Thoracic aorta (tissue), 2 donors: Measurements from ENCODE around the gene WWTR1. TPM values are rescaled to one million over a fixed set of nuclear protein-coding genes. Genes with fewer than 3 reads are reported as not detected.

ENCODE experiments used
- ATAC-seq: fragments of 150-250 bp; one replicate; pipeline ENCODE4 v1.8.0; 2017; ENCODE audit warnings: low read depth; ENCODE audit not compliant: insufficient number of reproducible peaks, low FRiP score
- DNase-seq: peaks from one replicate; pipeline ENCODE4 v3.0.0-alpha.2; 2020; ENCODE audit warnings: low spot score
- H3K27ac ChIP-seq, 2 donors: fragments of 200-600 bp; sonication (generic); 1 replicate in 1 of 2; 2 replicates in 1 of 2; pipeline ENCODE4 v1.5.1; 2016; ENCODE audit warnings: mild to moderate bottlenecking in 2 of 2, moderate library complexity in 2 of 2
- H3K27me3 ChIP-seq: fragments of 200-600 bp; sonication (generic); replicated peaks from 2 replicates; pipeline ENCODE4 v1.6.0; 2016; ENCODE audit warnings: mild to moderate bottlenecking; ENCODE audit not compliant: insufficient read depth
- H3K36me3 ChIP-seq: fragments of 200-600 bp; sonication (generic); one replicate; pipeline ENCODE4 v1.5.1; 2016
- H3K4me1 ChIP-seq, 2 donors: fragments of 200-600 bp; sonication (generic); 1 replicate in 1 of 2; 2 replicates in 1 of 2; pipeline versions ENCODE4 v1.5.1 to v1.6.0; 2016; ENCODE audit warnings: low read depth in 2 of 2, mild to moderate bottlenecking in 1 of 2; ENCODE audit not compliant: control insufficient read depth in 1 of 2
- H3K4me3 ChIP-seq: fragments of 200-600 bp; sonication (generic); 2 replicates; pipeline ENCODE4 v1.5.1; 2016; ENCODE audit warnings: mild to moderate bottlenecking
- H3K9me3 ChIP-seq: fragments of 200-600 bp; sonication (generic); 2 replicates; pipeline ENCODE4 v1.5.1; 2016
- total RNA-seq, 2 donors: library from RNA; depleted of rRNA; stranded (reverse); fragments of >200 nt; gene quantifications; one replicate each; pipeline versions ENCODE4 v1.1.0 to v1.2.3, GENCODE V29; 2016
- TF ChIP-seq, protein P1 (sequence below): fragments of 200-600 bp; sonication (generic); IDR thresholded peaks from one replicate; pipeline ENCODE4 v1.5.1; 2019; ENCODE audit warnings: antibody characterized with exemption

Gene WWTR1
- total RNA-seq, 2 donors from 2014 or later: 135 to 243 TPM

DNA sequence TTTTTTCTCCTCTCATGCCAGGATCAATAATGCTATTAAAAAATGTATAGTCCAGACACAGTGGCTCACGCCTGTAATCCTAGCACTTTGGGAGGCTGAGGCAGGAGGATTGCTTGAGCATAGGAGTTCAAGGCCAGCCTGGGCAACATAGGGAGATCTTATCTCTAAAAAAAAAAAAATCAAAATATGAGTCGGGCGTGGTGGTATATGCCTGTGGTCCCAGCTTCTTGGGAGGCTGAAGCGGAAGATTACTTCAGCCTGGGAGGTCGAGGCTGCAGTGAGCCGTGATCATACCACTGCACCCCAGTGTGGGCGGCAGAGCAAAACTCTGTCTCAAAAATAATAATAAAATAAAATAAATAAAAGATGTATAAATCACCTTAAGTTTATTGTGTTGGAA, 75.4 kb downstream of the WWTR1 start:
- DNase-seq (no peak), ATAC-seq (no peak)
- TF ChIP-seq, protein P1, sequence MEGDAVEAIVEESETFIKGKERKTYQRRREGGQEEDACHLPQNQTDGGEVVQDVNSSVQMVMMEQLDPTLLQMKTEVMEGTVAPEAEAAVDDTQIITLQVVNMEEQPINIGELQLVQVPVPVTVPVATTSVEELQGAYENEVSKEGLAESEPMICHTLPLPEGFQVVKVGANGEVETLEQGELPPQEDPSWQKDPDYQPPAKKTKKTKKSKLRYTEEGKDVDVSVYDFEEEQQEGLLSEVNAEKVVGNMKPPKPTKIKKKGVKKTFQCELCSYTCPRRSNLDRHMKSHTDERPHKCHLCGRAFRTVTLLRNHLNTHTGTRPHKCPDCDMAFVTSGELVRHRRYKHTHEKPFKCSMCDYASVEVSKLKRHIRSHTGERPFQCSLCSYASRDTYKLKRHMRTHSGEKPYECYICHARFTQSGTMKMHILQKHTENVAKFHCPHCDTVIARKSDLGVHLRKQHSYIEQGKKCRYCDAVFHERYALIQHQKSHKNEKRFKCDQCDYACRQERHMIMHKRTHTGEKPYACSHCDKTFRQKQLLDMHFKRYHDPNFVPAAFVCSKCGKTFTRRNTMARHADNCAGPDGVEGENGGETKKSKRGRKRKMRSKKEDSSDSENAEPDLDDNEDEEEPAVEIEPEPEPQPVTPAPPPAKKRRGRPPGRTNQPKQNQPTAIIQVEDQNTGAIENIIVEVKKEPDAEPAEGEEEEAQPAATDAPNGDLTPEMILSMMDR: no peak
- peak overlapping the region in 1 of 2 donors; percentile 88 for H3K27ac ChIP-seq
- H3K4me1 ChIP-seq: peaks cover 70 to 93% of the 10 kb centered on the region in 2 donors
- no peaks in the 10 kb centered on the region for H3K9me3 ChIP-seq
- no peaks in the 10 kb centered on the region for H3K27me3 ChIP-seq
- no peak overlapping the region for H3K4me3 ChIP-seq
- no peaks in the 10 kb centered on the region for H3K36me3 ChIP-seq

DNA sequence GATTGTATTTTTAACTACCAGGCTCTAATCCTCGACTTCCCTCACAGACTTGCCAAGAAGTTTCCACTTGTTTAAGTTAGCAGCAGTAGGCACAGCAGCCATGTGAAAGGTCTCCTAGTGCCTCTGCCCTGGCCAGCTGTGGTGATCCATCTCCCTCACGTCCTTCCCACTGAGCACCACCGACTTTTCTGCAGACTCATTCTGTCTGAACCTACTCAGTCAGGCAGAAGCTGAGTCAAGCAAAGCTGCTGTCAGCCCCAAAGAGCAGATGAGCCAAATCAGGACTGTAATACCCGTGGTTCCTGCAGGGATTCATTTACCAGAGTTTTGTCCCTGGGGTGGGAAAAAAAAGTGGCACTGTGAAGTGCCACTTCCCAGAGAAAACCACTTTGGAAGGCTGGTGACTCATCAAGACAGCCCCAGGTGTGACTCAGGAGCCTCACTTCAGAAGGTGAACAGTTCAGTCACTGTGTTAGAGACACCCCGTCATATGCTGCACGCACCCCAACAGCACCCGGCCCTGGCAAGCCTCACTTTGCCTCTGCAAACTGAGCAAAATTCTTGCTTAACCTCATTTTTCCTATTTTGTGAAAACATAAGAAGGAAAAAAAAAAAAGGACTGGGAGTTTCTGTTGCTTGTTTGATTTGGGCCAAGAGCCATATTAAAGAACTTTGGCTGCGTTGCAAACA, 76.0 kb downstream of the WWTR1 start:
- Histone ChIP-seq H3K27me3 (no peaks in the 10 kb centered on the region), H3K36me3 (no peaks in the 10 kb centered on the region), H3K4me1 (peaks cover 71 to 93% of the 10 kb centered on the region in 2 donors), H3K4me3 (peak overlapping the region; percentile 30), H3K27ac (peak overlapping the region; percentile 14 to 88), H3K9me3 (no peaks in the 10 kb centered on the region)
- ATAC-seq (peak; percentile 50), DNase-seq (no peak)
- TF ChIP-seq, protein P1: no peak

DNA sequence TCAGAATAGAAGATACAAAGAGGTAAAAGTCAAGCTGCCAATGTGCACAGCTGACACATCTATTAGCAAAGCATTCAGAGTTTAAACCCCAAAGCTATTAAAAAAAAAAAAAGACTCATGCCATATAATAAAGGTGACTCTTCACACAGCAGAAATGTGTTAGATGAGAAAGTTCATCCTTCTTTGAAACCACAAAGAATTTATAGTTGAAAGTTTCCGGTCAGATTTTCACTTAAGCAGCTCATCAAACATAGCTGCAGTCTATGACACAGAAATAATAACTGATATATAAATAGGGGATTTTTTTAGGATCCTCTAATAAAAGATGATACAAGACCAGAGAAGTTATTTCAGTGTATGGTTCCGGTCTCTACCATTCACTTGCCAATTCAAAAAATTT, 76.6 kb downstream of the WWTR1 start:
- Histone ChIP-seq H3K4me3 (peak overlapping the region; percentile 30), H3K36me3 (no peaks in the 10 kb centered on the region), H3K4me1 (peaks cover 73 to 93% of the 10 kb centered on the region in 2 donors), H3K27ac (peak overlapping the region; percentile 14 to 88), H3K9me3 (no peaks in the 10 kb centered on the region), H3K27me3 (no peaks in the 10 kb centered on the region)
- no peak for DNase-seq
- TF ChIP-seq, protein P1: no peak
- ATAC-seq: no peak

DNA sequence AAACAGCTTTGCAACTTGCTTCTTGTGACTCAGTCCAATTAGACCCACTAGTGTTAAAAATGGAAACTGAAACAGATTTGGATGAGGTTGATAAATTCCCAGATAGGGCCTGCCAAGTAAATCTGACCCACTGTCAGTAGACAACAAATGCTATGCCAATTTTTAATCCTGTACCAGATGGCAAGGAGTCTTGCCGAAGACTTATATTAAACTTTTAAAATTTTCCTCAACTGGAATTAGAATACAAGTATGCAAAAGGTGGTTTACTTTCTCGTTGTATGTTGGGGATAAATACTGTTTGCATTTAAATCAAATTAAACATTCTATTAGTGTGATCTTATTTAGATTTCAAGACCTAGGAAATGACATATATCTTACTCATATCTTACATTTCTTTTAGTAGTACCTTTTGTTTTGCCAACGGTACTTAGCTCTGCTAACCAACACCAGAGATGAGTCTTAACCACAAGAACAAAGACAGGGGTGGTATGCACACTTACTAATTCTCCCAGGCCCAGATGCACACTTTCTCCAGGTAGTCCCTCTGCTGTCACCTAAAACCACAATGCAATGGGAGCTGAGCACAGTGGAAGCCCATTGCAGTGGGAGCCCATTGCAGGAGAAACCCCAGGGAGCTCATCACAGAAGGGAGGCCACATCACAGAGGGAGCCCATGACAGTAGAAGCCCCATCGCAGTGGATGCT, 77.8 kb downstream of the WWTR1 start:
- TF ChIP-seq, protein P1: no peak
- H3K4me3 ChIP-seq: no peak overlapping the region
- no peaks in the 10 kb centered on the region for H3K27me3 ChIP-seq
- ATAC-seq (no peak), DNase-seq (no peak)
- H3K36me3 ChIP-seq: no peaks in the 10 kb centered on the region
- no peaks in the 10 kb centered on the region for H3K9me3 ChIP-seq
- H3K27ac ChIP-seq: peak overlapping the region; percentile 36 to 88
- peaks cover 75 to 98% of the 10 kb centered on the region in 2 donors for H3K4me1 ChIP-seq

DNA sequence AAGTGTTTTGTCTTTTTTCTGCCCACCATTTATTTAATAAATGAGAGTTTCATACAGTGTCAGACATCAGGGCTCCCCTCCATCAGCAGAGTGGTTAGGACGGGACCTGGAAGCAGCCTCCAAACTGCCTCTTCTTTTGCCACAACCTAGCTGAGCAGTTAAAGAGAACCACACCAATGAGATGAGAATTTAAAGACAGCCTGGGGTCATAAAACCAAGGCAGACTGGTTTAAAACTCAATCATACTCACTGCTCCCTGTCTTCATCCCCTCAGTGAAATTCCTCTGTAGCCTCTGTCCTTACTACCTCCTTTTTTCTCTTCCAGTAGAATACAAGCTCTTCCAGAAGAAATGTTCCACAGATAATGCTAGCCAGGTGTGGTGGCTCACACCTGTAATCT, 78.7 kb downstream of the WWTR1 start:
- Histone ChIP-seq H3K9me3 (no peaks in the 10 kb centered on the region), H3K4me1 (peaks cover 82 to 98% of the 10 kb centered on the region in 2 donors), H3K27ac (peak overlapping the region; percentile 36 to 88), H3K4me3 (no peak overlapping the region), H3K27me3 (no peaks in the 10 kb centered on the region), H3K36me3 (no peaks in the 10 kb centered on the region)
- DNase-seq: no peak
- no peak for ATAC-seq
- TF ChIP-seq, protein P1: no peak
